NCI-H1694 treated with DMSO at 0.1 percent for 48 hours (cell line): Measurements from ENCODE around the gene NOXO1.
"Not testable (repeated sequence)": the region's sequence is repeated elsewhere in the genome, so short reads cannot be mapped to it uniquely, and the experiment has no call there.

Experiments used
- DNase-seq: peaks from one replicate; lab custom pipeline; 2025; lab: John Stamatoyannopoulos, UW

Gene NOXO1

DNA sequence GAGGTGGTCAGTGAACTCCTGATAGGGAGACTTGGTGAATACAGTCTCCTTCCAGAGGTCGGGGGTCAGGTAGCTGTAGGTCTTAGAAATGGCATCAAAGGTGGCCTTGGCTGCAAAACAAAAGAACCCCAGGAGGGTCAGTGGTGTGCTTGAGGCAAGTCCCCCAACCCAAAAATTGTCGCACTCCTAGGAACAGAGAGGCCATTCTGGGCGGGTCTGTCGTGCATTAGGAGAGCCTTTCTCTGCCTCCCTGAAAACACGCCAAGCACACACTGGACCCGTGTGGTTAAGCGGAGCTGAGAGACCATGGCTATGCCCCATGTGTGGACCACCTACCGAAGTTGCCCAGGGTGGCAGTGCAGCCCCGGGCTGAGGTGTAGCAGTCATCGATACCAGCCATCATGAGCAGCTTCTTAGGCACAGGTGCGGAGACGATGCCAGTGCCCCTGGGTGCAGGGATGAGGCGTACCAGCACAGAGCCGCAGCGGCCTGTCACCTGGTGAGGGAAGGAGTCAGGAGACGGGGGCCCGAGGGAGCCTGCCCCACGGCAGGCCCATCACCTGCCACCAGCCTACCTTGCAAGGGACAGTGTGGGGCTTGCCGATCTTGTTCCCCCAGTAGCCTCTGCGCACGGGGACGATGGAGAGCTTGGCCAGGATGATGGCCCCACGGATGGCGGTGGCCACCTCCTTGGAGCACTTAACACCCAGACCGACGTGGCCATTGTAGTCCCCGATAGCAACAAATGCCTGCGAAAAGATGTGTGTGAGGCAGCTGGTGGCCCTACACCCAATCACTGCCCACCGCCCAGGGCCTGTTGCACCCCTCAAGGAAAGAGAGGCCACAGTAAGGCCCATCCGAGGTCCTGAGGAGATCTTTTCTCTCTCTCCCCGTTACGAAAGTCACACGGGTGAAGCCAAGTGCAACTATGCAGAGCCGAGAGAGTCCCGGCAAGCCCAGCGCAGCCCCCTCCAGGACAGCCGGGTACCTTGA lies 18.8 kb downstream of the NOXO1 start:
- DNase-seq: not testable (repeated sequence)

DNA sequence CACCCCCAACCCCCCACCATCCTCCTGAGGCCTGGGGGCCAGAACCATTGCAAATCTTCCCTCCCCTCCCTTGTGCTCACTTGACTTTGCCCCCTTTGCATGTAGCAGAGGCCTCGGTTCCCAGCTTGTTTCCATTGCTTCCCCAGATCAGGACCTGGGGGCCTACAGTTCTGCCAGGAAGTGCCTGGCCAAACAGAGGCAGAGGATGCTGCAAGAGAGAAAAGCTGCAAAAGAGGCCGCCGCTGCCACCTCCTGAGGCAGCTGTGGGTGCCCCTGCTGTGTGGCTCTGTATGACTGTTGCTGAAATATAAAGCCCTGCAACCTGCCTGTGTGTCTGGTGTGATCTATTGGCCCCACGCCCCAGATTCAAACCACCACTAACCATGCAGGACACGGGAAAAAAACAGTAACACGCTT lies 19.6 kb downstream of the NOXO1 start:
- DNase-seq: no peak

DNA sequence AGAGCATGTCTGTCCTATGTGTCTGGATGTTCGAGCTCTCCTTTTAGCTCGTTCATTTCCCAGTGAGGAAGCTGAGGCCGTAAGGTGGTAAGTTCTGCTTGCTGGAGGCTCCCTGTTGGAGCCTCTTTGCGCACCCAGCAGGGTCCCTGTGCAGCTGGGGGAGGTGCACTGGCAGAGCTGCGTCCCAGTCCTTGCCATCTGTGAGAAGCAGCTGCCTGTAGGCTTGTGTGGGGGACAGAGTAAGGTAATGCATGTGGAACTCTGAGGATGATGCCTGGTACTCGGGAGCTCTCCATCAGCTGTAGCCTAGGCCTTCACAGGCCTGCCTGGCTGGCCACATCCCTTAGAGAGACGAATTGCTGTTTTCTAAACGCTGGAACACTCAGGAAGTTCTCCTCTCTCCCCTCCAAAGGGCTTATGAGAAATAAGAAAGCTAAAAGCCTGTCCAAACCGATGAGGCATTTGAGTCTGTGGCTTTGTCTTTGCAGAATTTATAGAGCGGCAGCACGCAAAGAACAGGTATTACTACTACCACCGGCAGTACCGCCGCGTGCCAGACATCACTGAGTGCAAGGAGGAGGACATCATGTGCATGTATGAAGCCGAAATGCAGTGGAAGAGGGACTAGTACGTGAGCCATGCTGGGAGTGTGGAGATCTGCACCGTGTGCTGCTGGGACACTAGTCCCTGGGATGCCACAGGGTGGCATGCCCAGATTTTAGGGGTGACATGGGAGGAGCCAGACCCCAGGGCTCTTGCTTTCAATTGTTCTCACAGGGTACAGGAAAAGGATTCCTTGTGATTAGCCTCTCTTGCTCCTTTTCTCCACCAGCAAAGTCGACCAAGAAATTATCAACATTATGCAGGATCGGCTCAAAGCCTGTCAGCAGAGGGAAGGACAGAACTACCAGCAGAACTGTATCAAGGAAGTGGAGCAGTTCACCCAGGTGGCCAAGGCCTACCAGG lies 20.3 kb downstream of the NOXO1 start:
- peak; percentile 82 for DNase-seq

DNA sequence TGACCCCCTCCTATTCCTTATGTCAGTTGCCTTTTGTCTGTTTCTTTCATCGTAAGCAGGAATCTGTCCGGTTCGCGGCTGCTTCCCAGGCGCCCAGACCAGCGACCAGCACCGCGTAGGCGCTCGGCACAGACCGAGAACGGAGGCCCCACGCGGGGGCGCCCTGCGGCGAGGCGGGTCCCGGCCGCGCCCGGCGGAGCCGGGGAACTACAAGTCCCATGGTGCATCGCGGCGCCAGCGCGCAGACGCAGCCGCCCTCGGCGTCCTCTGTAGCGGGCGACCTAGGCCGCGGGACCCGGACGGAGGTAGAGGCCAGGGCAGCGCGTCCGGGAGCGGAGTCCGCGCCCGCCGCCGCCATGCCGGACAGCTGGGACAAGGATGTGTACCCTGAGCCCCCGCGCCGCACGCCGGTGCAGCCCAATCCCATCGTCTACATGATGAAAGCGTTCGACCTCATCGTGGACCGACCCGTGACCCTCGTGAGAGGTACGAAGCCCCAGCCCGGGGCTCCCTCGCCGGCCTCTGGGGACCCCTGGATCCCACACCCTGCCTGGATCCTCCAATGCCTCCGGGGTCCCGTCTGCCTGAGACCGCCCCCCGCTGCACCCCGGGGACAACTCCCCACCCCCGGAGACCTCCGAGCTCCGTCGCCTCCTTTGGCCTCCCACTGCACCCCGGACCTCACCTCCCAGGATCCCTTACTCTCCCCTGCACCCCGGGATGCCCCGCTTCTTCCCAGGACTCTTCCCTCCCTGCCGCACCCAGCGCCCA lies 21.8 kb downstream of the NOXO1 start, which contains the start of gene NDUFB10:
Gene NDUFB10, plus strand, starts transcription at position 270 of the 771 bp plus-strand sequence. Its CDS starts 87 bp downstream, at position 357.
- DNase-seq: peak; percentile 66

DNA sequence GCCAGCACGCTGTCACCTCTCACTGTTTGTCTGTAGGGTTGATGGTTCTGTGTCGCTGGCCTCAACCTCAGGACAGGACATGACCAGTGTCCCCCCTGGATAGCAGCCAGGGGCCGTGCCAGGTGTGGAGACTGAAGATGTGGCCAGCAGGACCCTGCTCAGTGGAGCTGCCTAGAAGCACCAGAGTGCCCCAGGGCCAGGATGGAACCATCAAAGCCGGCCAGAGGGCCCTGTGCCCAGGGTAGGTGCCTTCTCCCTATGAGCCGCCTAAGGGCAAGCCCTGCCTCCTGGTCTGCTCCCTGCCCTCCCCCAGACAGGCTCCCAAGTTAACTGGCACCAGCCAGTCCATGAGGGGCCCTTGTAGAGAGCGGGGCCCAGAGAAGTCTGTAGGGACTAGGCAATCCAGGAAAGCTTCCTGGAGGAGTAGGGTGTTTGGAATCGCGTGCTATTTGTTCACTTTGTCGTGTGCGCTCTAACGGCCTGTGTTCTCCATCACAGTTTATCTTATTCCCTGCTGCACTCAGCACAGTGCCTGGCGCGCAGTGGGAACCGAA lies 22.5 kb downstream of the NOXO1 start:
- DNase-seq: no peak

DNA sequence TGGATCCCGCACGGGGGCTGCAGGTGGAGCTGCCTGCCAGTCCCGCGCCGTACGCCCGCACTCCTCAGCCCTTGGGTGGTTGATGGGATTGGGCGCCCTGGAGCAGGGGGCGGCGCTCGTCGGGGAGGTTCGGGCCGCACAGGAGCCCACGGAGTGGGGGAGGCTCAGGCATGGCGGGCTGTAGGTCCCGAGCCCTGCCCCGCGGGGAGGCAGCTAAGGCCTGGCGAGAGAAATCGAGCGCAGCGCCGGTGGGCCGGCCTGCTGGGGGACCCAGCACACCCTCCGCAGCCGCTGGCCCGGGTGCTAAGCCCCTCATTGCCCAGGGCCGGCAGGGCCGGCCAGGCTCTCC lies 23.2 kb downstream of the NOXO1 start:
- DNase-seq: not testable (repeated sequence)

DNA sequence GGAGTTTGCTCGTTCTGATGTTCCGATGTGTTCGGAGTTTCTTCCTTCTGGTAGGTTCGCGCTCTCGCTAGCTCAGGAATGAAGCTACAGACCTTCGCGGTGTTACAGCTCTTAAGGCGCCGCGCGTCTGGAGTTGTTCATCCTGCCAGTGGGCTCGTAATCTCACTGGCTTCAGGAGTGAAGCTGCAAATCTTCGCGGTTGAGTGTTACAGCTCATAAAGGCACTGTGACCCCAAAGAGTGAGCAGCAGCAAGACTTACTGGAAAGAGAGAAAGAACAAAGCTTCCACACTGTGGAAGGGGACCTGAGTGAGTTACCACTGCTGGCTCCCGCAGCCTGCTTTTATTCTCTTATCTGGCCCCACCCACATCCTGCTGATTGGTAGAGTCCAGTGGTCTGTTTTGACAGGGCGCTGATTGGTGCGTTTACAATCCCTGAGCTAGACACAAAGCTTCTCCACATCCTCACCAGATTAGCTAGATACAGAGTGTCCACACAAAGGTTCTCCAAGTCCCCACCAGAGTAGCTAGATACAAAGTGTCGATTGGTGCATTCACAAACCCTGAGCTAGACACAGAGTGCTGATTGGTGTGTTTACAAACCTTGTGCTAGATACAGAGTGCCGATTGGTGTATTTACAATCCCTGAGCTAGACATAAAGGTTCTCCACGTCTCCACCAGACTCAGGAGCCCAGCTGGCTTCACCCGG lies 23.7 kb downstream of the NOXO1 start:
- not testable (repeated sequence) for DNase-seq

DNA sequence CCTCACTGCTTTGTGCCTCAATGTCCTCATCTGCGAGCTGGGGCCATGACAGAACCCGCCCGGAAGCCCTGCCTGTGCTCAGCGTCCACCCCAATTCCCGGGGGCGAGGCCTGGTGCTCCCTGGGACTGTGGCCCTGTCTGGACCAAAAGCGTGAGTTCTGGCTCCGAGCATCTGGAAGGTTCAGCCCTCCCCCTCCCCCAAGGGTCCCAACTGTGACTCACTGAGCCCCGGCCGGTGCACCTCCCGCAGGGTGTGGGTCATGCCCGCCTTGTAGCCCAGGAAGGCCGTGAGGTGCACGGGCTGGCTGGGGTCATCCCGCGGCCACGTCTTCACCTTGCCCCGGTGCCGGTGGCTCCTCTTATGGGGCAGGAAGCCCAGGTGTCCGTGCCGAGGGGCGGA lies 27.5 kb downstream of the NOXO1 start:
- no peak for DNase-seq

DNA sequence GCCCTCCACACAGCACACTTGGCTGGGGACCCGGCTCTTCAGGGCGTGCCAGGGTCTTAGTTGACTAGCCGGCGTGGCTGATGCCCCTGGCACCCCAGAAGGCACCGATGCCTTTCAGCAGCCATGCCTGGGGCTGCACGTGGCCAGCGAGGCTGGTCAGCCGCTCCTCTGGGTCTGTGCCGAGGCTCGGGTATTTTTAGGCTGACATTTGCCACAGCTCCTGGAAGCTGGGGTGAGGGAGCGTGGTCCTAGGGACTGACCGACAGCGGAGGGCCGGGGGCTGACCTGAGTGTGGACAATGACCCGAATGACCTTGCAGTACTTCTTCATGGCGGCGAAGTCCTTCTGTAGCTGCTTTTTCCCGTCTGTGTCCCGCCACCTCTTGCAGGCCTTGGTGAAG lies 30.7 kb downstream of the NOXO1 start:
- no peak for DNase-seq

DNA sequence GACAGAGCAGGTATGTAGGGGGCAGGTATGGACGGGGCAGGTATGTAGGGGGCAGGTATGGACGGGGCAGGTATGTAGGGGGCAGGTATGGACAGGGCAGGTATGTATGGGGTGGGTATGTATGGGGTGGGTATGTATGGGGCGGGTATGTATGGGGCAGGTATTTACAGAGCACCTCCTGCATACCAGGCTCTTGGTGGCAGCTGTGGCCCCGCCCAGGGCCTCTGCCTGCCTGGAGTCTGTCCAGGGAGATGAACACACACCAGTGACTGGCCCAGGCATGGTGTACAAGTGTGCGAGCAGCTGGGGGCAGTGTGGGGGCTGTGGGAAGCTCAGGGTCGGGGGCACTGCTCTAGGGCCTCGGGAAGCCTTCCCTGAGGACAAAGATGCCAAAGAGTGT lies 31.2 kb downstream of the NOXO1 start:
- DNase-seq: no peak

DNA sequence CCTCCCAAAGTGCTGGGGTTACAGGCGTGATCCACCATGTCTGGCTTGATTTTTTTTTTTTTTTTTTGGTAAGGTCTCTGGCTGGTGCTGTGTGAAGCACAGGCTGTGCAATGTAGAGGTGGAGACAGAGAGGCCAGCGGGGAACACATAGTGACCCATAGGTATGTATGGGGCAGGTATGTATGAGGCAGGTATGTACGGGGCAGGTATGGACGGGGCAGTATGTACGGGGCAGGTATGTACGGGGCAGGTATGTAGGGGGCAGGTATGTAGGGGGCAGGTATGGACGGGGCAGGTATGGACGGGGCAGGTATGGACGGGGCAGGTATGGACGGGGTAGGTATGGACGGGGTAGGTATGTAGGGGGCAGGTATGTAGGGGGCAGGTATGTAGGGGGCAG lies 31.8 kb downstream of the NOXO1 start:
- no peak for DNase-seq

DNA sequence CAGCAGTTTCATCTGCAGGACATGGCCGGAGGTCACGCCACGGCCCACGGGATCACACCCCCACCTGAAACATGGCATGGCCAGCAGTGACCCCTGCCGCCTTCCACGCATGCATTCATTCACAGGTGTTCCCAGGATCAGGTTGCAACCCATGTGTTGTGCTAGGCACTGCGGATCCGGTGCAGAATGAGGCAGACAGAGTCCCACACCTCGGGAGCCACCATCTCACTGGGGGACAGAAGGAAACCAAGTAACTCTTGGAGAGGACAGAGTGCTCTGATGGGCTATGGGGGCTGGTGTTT lies 33.9 kb downstream of the NOXO1 start:
- DNase-seq: no peak

DNA sequence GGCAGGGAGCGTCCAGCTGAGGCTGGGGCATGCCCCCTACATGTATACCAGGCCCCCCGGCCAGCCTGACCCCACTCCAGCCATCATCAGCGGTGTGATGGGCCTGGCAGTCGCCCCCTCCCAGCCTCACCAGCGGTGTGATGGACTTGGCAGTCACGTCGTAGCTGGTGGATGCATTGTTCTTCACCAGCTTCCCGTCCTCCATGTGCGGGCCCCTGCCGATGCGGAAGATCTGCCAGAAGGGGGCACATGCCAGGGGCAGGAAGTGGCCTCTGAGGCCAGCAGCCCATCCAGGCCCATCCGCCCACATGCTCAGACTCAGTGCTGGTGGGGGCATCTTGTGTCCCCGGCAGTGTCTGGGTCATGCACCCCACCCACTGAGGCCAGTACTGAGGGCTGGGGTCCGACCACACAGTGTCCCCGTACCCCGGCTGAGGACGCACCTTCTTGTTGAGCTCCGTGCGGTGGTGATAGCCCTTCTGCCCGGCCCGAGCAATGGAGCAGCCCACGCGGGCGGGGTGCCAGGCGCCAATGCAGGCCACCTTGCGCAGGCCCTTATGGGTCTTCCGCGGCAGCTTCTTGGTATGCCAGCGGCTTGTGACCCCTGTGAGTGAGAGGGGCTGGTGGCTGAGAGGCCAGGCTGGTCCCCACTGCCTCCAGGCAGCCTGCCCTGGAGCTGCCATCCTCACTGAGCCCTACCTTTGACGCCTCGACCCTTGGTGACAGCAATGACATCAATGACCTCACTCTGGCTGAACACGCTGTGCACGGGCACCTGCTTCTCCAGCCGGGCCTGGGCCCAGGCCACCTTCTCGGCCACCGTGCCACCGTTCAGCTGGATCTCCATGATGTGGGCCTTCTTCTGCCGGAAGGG lies 34.5 kb downstream of the NOXO1 start:
- DNase-seq: no peak

DNA sequence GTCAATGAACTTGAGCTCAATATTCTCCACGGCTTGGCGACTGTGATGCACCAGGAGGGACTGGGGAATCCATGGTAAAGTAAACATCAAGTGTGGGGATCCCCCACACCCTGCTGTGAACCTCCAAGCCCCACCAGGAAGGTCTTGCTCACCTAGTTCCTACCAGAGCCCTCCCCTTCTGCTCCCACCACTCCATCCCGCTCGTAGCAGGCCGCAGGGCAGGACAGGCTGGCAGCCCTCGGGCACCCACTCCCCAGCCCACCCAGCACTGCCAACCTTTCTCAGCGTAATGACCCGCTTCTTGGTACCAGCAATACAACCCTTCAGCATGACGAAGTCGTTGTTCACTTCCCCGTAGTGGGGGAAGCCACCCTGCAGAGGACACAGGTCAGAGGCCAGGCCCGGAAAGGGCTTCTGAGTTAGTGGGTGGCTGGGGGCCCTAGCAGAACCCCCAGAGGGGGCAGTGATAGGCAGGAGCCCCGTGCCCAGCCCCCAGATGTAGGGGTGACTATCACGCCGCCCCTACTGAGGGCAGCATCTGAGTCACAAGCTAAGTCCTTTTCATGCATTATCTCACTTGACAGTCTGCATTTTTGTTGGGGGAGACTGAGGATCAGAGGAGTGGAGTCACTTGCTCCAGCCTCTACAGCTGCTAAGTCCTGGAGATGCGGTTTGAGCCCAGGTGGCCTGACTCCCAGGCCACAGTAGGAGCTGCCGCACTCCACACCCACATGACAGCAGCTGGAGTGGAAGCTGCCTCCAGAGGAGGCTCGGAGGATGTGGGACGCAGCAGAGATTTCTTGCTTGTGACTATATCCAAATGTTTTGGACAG lies 35.5 kb downstream of the NOXO1 start:
- no peak for DNase-seq

DNA sequence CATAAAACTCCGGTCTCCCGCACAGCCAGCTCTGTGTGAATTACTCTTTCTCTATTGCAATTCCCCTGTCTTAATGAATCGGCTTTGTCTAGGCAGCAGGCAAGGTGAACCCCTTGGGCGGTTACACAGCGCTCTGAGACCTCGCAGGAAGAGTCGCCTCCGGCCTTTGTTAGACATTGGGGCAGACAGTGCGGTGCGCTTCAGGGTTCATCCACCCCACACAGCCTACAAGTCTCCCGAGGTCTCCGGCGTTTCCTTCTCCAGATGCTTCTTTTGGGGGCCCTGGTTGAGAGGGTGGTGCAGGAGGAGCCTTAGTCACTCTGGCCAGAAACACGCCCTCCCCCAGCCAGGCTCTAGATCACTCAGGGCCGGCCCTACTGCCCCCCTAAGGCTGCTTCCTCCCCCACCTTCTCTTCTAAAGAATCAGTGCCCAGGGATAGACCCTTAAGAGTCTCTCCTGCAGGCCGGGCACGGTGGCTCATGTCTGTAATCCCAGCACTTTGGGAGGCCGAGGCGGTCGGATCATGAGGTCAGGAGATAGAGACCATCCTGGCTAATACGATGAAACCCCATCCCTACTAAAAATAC lies 36.6 kb downstream of the NOXO1 start:
- DNase-seq: no peak

DNA sequence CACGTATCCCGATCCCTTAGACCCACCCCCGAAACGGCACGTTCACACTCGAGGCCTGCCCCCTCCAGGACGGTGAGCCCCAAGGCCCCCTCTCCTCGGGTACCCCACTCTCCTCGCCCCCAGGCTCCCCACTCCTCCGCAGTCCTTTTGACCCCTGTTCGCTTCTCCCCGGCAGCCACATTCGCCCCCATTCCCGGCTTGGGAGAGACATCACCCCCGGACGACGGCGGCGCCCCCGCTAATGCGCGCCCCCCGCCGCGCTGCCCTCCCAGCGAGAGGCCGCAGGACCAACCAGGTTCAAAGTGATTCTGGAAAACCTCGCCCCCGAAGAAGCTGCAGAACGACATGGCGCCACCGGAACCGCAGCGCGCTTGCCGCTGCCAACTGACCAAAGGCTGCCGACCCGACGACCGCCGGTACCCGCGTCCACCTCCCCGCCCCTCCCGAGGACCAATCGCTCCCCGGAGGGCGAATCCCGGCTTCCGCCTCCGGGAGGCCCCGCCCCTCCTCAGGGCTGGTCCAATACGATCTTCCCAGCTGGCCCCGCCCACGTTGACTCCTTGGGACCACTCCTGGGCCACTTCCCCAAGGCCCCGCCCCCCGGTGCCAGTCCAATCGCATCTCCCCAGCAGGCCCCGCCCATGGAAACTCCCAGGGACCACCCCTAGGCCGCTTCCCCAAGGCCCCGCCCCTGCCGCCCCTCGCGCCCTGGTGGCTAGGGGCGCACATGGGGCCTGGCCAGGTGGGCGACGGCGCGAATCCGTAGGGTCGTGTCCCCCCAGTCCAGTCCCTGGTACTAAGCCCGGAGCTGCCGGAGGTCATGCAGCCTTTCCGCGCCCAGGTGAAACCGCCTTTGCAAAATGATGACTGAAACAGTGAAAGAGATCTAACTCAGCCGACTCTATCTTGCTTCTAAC lies 38.2 kb downstream of the NOXO1 start, which contains the start of gene MSRB1:
Gene MSRB1, minus strand, starts transcription at position 390 of the 917 bp plus-strand sequence. Its CDS starts 43 bp downstream, at position 347.
- peak; percentile 93 for DNase-seq

DNA sequence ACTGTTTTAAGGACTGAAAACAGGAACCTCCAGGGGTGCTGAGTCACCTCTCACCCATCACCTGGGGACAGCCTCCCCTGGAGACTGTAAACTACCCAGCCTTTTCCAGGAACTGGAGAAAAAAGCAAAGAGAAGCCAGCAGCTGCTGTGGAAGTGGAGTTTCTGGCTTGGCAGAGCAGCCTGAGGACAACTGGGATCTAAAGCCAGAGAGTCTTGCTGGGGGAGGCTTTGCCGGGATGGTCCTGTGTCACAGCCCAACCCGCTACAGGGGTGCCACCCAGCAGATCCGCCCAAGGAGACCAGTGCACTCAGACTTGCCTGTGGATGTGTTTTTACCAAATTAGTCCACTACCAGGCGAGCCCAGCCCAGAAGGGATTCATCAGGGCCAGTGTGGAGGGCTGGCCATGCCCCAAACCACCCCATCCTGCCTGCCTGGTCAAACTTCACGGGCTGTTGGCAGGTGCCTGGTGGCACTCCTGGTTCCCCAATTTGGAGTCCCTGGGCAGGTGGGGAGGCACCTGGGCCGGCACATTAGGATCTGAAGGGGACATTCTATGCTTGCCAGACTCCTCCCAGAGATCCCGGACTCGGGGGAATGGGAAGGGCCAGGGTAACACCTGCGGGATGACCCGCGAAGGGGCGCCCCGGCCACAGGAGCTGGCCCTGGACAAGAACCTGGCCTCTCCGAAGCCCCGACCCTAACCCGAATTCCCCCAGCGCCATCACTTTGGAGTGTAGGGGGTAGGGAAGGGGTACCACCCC lies 39.0 kb downstream of the NOXO1 start:
- DNase-seq: no peak
